Thyroid gland (tissue), 4 donors: ENCODE measurements around the gene LTF. TPM values are rescaled to one million over a fixed set of nuclear protein-coding genes. Genes with fewer than 3 reads are reported as not detected.

ENCODE experiments used
- DNase-seq, 2 donors: peaks; one replicate each; pipeline ENCODE4 v3.0.0-alpha.2; 2019
- H3K27ac ChIP-seq, 3 donors: fragments of 200-600 bp; sonication (generic); 1 replicate in 2 of 3; 2 replicates in 1 of 3; pipeline ENCODE4 v1.5.1; 2016 to 2019; ENCODE audit warnings: mild to moderate bottlenecking in 1 of 3, moderate library complexity in 1 of 3
- H3K27me3 ChIP-seq: fragments of 200-600 bp; sonication (generic); one replicate; pipeline ENCODE4 v1.5.1; 2019
- H3K36me3 ChIP-seq, 2 donors: fragments of 200-600 bp; sonication (generic); one replicate each; pipeline ENCODE4 v1.5.1; 2016 to 2019
- H3K4me1 ChIP-seq, 2 donors: fragments of 200-600 bp; sonication (generic); one replicate each; pipeline ENCODE4 v1.5.1; 2017 to 2019
- H3K4me3 ChIP-seq, 3 donors: fragments of 200-600 bp; sonication (generic); replicated peaks in 1 of 3; 1 replicate in 2 of 3; 2 replicates in 1 of 3; pipeline ENCODE4 v1.5.1; 2016; ENCODE audit warnings: mild to moderate bottlenecking in 1 of 3
- H3K9me3 ChIP-seq: fragments of 200-600 bp; sonication (generic); one replicate; pipeline ENCODE4 v1.5.1; 2017
- POLR2A ChIP-seq, 2 donors: fragments of 450-650 bp; IDR thresholded peaks; one replicate each; pipeline ENCODE4 v1.6.1; 2017; ENCODE audit warnings: antibody characterized with exemption in 2 of 2, mild to moderate bottlenecking in 2 of 2, moderate library complexity in 1 of 2
- WGBS, 2 donors: methylation state at CpG; one replicate each; pipeline ENCODE4 v1.1.5; 2017; 5-methylcytosine and 5-hydroxymethylcytosine counted together
- intact Hi-C: fragments of 100-400 bp; cut with DNase I; formaldehyde crosslinking; loops from one replicate; pipeline ENCODE4 v1.15.1; 2023
- total RNA-seq, 4 donors: library from RNA; depleted of rRNA; stranded (reverse); fragments of >200 nt; gene quantifications; one replicate each; pipeline ENCODE4 v1.2.3, GENCODE V29; 2016
- TF ChIP-seq, protein P1 (sequence below), 6 experiments: fragments of 200-600 bp in 3 of 6; fragments of 450-650 bp in 3 of 6; sonication (generic) in 3 of 6; IDR thresholded peaks; one replicate each; pipeline ENCODE4 v1.5.1; 2016 to 2019; ENCODE audit warnings: antibody characterized with exemption in 6 of 6, mild to moderate bottlenecking in 2 of 6, inconsistent platforms in 1 of 6, moderate library complexity in 1 of 6

Gene LTF
- total RNA-seq, 4 donors from 2014 or later = 6.3 to 48.6 (median 32.5) TPM

DNA sequence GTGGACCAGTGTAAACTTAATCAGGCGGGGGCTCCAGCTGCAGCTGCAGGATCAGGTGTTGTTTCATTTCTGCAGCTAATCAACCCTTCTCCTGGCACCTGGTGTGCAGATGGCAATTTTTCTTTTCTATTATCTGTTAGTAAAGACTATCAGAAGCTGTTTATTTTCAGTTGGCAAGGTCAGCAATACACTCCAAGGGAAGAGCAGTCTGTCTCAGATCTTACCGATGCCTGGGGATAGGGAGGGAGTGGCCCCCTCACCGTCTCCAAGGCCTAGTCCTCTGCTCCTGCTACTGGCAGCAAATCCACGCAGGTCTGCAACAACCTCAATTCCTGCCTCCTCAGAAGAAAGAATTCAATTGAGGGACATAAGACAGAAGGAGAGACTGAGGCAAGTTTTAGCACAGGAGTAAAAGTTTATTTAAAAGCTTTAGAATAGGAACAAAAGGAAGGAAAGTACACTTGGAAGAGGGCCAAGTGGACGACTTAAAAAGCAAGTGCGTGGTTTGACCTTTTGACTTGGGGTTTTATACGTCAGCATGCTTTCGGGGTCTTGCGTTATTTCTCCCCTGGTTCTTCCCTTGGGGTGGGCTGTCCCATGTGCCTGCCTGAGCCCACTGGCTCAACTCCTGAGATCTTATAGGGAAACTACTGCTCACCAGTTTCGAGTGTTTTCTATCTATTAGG lies 48.4 kb downstream of the LTF start:
- no peak for TF ChIP-seq POLR2A (IDR thresholded peaks at IDR 0.05)
- TF ChIP-seq, protein P1, sequence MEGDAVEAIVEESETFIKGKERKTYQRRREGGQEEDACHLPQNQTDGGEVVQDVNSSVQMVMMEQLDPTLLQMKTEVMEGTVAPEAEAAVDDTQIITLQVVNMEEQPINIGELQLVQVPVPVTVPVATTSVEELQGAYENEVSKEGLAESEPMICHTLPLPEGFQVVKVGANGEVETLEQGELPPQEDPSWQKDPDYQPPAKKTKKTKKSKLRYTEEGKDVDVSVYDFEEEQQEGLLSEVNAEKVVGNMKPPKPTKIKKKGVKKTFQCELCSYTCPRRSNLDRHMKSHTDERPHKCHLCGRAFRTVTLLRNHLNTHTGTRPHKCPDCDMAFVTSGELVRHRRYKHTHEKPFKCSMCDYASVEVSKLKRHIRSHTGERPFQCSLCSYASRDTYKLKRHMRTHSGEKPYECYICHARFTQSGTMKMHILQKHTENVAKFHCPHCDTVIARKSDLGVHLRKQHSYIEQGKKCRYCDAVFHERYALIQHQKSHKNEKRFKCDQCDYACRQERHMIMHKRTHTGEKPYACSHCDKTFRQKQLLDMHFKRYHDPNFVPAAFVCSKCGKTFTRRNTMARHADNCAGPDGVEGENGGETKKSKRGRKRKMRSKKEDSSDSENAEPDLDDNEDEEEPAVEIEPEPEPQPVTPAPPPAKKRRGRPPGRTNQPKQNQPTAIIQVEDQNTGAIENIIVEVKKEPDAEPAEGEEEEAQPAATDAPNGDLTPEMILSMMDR (IDR thresholded peaks at IDR 0.05) = no peak
- H3K4me1 ChIP-seq = peaks cover 0 to 18% of the 10 kb centered on the region in 2 donors
- no peaks in the 10 kb centered on the region for H3K9me3 ChIP-seq
- no peak overlapping the region for H3K4me3 ChIP-seq
- DNase-seq = no peak
- no peak overlapping the region for H3K27ac ChIP-seq
- H3K36me3 ChIP-seq = no peaks in the 10 kb centered on the region
- 57 to 63% methylated on average over 10 of the region's 10 CpGs for WGBS, 2 donors
- intact Hi-C loops = no loop called here
- H3K27me3 ChIP-seq = no peaks in the 10 kb centered on the region

DNA sequence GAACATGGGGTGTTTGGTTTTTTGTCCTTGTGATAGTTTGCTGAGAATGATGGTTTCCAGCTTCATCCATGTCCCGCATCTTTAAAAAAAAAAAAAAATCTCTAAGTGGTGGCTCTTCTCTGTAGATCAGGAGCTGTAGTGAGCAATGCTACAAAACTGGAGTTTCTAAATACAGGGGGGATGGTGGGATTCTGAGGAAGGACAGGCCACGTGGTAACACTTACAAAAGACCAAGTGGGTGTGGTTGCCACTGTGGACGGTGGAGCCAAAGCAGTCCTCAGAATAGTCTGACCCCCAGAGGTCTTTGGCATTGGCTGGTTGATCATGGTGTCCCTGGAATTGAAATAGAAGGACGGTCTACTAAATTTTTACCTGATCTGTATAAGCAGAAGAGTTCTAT lies 50.0 kb downstream of the LTF start:
- Histone ChIP-seq H3K27me3 (no peaks in the 10 kb centered on the region), H3K4me3 (no peak overlapping the region), H3K9me3 (no peaks in the 10 kb centered on the region), H3K36me3 (no peaks in the 10 kb centered on the region), H3K27ac (no peak overlapping the region), H3K4me1 (peaks cover 0 to 18% of the 10 kb centered on the region in 2 donors)
- 72 to 74% methylated on average over 4 of the region's 4 CpGs for WGBS, 2 donors
- intact Hi-C loops = no loop called here
- TF ChIP-seq, protein P1 (IDR thresholded peaks at IDR 0.05) = no peak
- TF ChIP-seq POLR2A (IDR thresholded peaks at IDR 0.05) = no peak
- DNase-seq = no peak

DNA sequence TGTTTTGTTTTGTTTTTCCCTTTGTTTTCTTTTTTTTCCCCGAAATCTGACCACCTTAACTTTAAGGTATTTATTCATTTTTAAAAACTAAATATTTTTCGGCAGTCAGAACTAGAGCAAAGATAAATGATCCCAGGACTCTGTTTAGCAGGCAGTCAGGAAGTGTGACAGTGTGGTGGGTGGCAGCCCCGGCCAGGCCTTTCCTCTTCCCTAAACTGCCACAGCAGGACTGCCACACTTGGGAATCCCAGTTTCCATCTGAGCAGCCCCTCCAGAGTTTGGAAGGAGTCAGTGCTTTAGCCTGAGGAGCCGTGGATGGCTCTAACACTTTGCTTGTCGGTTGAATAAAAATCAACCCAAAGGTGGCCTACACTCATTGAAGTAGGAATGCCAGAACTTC lies 50.8 kb downstream of the LTF start:
- H3K9me3 ChIP-seq = no peaks in the 10 kb centered on the region
- intact Hi-C loops = no loop called here
- no peak for DNase-seq
- 66 to 72% methylated on average over 5 of the region's 5 CpGs for WGBS, 2 donors
- H3K4me1 ChIP-seq = peaks cover 0 to 18% of the 10 kb centered on the region in 2 donors
- no peak overlapping the region for H3K4me3 ChIP-seq
- no peaks in the 10 kb centered on the region for H3K36me3 ChIP-seq
- no peaks in the 10 kb centered on the region for H3K27me3 ChIP-seq
- H3K27ac ChIP-seq = no peak overlapping the region
- TF ChIP-seq POLR2A (IDR thresholded peaks at IDR 0.05) = no peak
- TF ChIP-seq, protein P1 (IDR thresholded peaks at IDR 0.05) = no peak

DNA sequence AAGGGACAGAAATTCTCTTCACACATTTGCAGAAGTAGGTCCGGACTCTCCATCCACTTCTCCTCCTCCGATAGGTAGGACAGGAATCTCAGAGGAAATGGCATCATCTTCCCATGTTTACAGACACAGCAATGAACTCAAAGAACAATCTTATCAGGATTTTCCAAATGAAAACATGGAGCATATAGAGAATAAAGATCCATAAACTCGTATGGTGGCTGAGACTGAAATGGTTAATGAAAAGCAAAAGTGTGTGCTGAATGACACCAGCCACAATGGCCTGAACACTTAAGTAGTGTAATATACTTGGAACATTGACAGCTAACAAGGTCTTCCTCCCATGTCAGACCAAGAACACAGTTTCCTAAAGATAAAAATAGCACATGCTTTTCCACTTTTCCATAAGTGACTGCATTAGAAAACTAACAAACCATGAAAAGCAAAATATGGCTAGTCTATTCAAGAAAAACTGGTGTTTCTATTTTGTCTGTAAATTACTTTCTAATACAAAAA lies 51.9 kb downstream of the LTF start:
- H3K4me3 ChIP-seq = no peak overlapping the region
- TF ChIP-seq, protein P1 (IDR thresholded peaks at IDR 0.05) = no peak
- TF ChIP-seq POLR2A (IDR thresholded peaks at IDR 0.05) = no peak
- intact Hi-C loops = no loop called here
- peaks cover 0 to 18% of the 10 kb centered on the region in 2 donors for H3K4me1 ChIP-seq
- WGBS, 2 donors = 56 to 58% methylated on average over 3 of the region's 3 CpGs
- no peak for DNase-seq
- H3K9me3 ChIP-seq = no peaks in the 10 kb centered on the region
- peak overlapping the region in 1 of 3 donors; percentile 27 for H3K27ac ChIP-seq
- no peaks in the 10 kb centered on the region for H3K36me3 ChIP-seq
- H3K27me3 ChIP-seq = no peaks in the 10 kb centered on the region

DNA sequence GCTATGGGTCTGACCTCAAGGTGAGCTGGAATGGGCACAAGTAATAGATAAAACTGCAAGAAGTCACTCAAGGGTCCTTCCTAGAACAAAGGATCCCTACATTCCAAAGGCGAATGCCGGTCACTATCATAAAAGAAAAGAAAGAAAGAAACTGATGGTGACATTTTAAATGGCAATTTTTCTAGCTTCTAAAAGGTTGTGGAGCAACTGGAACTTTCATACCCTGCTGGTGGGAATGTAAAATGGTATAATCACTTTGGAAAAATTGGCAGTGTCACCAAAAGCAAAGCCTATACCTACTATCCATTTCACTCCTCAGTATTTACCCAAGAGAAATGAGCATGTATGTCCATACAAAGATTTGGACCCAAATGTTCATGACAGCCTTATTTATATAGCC lies 53.4 kb downstream of the LTF start:
- Histone ChIP-seq H3K9me3 (no peaks in the 10 kb centered on the region), H3K4me1 (peaks cover 0 to 26% of the 10 kb centered on the region in 2 donors), H3K4me3 (no peak overlapping the region), H3K27ac (no peak overlapping the region), H3K27me3 (no peaks in the 10 kb centered on the region), H3K36me3 (no peaks in the 10 kb centered on the region)
- no peak for DNase-seq
- TF ChIP-seq, protein P1 (IDR thresholded peaks at IDR 0.05) = no peak
- no peak for TF ChIP-seq POLR2A (IDR thresholded peaks at IDR 0.05)
- intact Hi-C loops = no loop called here
- 75 to 96% methylated on average over 2 of the region's 2 CpGs for WGBS, 2 donors
